Measurements from ENCODE around the gene CHMP2A.
"Not testable (repeated sequence)": the region's sequence is repeated elsewhere in the genome, so short reads cannot be mapped to it uniquely, and the experiment has no call there.

Gene CHMP2A

DNA sequence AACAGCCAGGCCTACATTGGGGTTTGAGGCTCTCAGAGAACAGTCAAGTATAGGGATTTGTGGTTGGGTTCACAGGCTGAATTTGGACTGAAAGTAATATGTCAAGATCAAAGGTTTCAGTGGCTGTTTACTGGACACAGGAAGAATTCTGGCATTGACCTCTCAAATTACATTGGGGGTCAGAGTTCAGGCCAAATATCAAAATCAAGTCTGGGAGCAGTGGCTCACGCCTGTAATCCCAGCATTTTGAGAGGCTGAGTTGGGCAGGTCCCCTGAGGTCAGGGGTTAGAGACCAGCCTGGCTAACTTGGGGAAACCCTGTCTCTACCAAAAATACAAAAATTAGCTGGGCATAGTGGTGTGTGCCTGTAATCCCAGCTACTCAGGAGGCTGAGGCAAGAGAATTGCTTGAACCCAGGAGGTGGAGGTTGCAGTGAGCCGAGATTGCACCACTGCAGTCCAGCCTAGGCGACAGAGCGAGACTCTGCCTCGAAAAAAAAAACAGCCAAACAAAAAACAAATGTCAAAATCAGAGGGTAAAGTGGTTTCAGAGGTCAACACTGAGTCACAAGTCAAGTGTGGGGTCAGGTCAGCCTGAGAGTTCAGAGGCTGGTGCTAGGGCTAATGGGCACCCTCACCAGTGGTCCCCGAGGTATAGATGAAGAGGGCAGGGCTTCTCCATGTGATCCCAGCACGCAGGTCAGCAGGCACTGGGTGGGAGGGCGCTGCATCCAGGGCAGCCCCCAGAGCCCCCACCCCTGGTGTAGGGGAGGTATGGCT lies 44.6 kb downstream of the CHMP2A start:
- no peak for DNase-seq

DNA sequence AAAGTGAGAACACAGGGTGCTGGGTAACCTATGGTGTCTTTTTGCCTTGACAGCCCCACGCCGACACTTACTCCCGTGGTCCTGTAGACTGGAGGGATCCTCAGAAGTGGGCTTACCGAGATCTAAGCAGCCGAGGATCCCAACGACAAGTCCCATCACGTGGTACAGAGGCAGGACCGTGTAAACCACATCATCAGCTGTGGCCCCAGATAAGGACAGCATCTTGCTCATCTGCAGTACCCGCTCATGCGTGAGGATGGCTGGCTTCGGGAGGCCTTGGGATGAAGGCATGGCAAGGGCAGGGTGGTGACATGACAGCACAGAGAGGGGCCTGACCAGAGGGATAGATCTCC lies 45.2 kb downstream of the CHMP2A start:
- DNase-seq, result no peak

DNA sequence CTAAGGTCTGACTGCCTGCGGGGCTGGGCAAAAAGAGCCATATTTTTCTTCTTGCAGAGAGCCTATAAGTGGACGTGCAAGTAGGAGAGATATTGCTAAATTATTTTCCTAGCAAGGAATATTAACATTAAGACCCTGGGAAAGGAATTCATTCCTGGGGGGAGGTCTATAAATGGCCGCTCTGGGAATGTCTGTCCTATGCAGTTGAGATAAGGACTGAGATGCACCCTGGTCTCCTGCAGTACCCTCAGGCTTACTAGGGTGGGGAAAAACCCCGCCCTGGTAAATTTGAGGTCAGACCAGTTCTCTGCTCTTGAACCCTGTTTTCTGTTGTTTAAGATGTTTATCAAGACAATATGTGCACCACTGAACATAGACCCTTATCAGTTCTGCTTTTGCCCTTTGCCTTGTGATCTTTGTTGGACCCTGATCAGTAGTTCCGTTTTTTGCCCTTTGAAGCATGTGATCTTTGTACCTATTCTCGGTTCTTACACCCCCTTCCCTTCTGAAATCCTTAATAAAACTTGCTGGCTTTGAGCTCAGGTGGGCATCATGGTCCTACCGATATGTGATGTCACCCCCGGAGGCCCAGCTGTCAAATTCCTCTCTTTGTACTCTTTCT lies 47.2 kb downstream of the CHMP2A start:
- DNase-seq, result not testable (repeated sequence)
